K562 (cell line): ENCODE results near the gene ZNF33A. TPM values are rescaled to one million over a fixed set of nuclear protein-coding genes. Genes with fewer than 3 reads are reported as not detected.

Experiments
- ATAC-seq: fragments of 200-7000 bp; cut with Tn5 transposase; 3 replicates; pipeline ENCODE4 v1.9.1; 2020; ENCODE audit warnings: moderate library complexity
- BruUV-seq: library from RNA; stranded (reverse); fragments of 400-500 nt; replicated peaks from 2 replicates; lab custom pipeline; 2021; lab: Mats Ljungman, UMichigan
- CTCF ChIA-PET: fragments of 300-600 bp; formaldehyde crosslinking; extraction: SDS; loops from one replicate; lab custom pipeline; 2021; ENCODE audit warnings: low intra/inter-chr PET ratio; lab: Yijun Ruan, JAX
- POLR2A ChIA-PET: fragments of 300-600, 350-650 bp; sonication (Branson Sonifier 250); formaldehyde crosslinking; extraction: SDS; loops from one replicate; lab custom pipeline; 2021; ENCODE audit warnings: antibody characterized with exemption, inconsistent platforms; lab: Yijun Ruan, JAX
- DNase-seq, 4 experiments: peaks; one replicate each; pipeline versions ENCODE4 v3.0.0 to v3.0.0-alpha.2; 2011 to 2018; ENCODE audit warnings: low spot score in 3 of 4, mixed read lengths in 3 of 4; ENCODE audit errors: extremely low read depth in 1 of 4
- FAIRE-seq: peaks from 2 replicates; lab custom pipeline; 2011; peaks lifted over from hg19 to GRCh38; lab: Jason Lieb, UNC
- H2AFZ ChIP-seq: 2 replicates; pipeline ENCODE4 v1.6.0; 2011; ENCODE audit warnings: low read depth, low read length, control low read depth, inconsistent platforms
- H3K27ac ChIP-seq: fragments of 200-600 bp; 3 replicates; pipeline ENCODE4 v1.8.0; 2011; ENCODE audit warnings: low read depth, mild to moderate bottlenecking, control low read depth, inconsistent platforms, low read length, moderate library complexity, mixed read lengths; ENCODE audit errors: extremely low read depth
- H3K27me3 ChIP-seq, 2 experiments: fragments of 300-600 bp in 1 of 2; 2 replicates in 1 of 2; 3 replicates in 1 of 2; pipeline versions ENCODE4 v1.6.0 to v1.8.0; 2011; ENCODE audit warnings: inconsistent platforms in 2 of 2, low read length in 2 of 2, mild to moderate bottlenecking in 1 of 2, mixed read lengths in 1 of 2, moderate library complexity in 1 of 2; ENCODE audit not compliant: control insufficient read depth in 2 of 2, insufficient read depth in 2 of 2
- H3K36me3 ChIP-seq: fragments of 300-600 bp; 3 replicates; pipeline ENCODE4 v1.8.0; 2011; ENCODE audit warnings: mild to moderate bottlenecking, low read length, inconsistent platforms; ENCODE audit not compliant: control insufficient read depth, insufficient read depth
- H3K4me1 ChIP-seq, 2 experiments: fragments of 200-600 bp in 1 of 2; replicated peaks in 1 of 2; 2 replicates in 1 of 2; 3 replicates in 1 of 2; pipeline versions ENCODE4 v1.5.1 to v1.8.0; 2011; ENCODE audit warnings: inconsistent platforms in 2 of 2, low read length in 2 of 2, mild to moderate bottlenecking in 1 of 2, mixed read lengths in 1 of 2, moderate library complexity in 1 of 2; ENCODE audit not compliant: control insufficient read depth in 2 of 2, insufficient read depth in 2 of 2
- H3K4me2 ChIP-seq: 2 replicates; pipeline ENCODE4 v1.6.1; 2011; ENCODE audit warnings: low read length, control low read depth, inconsistent platforms, mixed read lengths; ENCODE audit not compliant: insufficient read depth
- H3K4me3 ChIP-seq: fragments of 200-600 bp; sonication (generic), shearing (Covaris generic); 2 replicates; pipeline ENCODE4 v1.5.1; 2016; ENCODE audit warnings: control low read depth, inconsistent platforms
- H3K79me2 ChIP-seq: fragments of 200-600 bp; 3 replicates; pipeline ENCODE4 v1.8.0; 2011; ENCODE audit warnings: low read length, inconsistent platforms; ENCODE audit not compliant: control insufficient read depth, insufficient read depth
- H3K9ac ChIP-seq, 2 experiments: 2 replicates each; pipeline versions ENCODE4 v1.6.0 to v1.6.1; 2011; ENCODE audit warnings: low read depth in 2 of 2, low read length in 2 of 2, control low read depth in 1 of 2, inconsistent platforms in 1 of 2, mild to moderate bottlenecking in 1 of 2, mixed read lengths in 1 of 2; ENCODE audit not compliant: insufficient read depth in 1 of 2
- H3K9me1 ChIP-seq: one replicate; pipeline ENCODE4 v1.6.0; 2011; ENCODE audit warnings: inconsistent platforms, mild to moderate bottlenecking, low read length, moderate library complexity; ENCODE audit not compliant: control insufficient read depth, insufficient read depth
- H3K9me3 ChIP-seq: replicated peaks from 2 replicates; pipeline ENCODE4 v1.5.1; 2011; ENCODE audit warnings: low read depth, low read length, inconsistent platforms; ENCODE audit not compliant: control insufficient read depth, insufficient read depth
- H4K20me1 ChIP-seq: replicated peaks from 2 replicates; pipeline ENCODE4 v1.6.1; 2011; ENCODE audit warnings: low read length, inconsistent platforms, mixed read lengths; ENCODE audit not compliant: control insufficient read depth, insufficient read depth
- ARID1B ChIP-seq: fragments of 450-650 bp; IDR thresholded peaks from 2 replicates; pipeline ENCODE4 v1.6.1; 2016; ENCODE audit warnings: antibody characterized with exemption, mild to moderate bottlenecking, inconsistent platforms
- BRF2 ChIP-seq: IDR thresholded peaks from 3 replicates; pipeline ENCODE4 v1.6.1; 2011; ENCODE audit warnings: borderline replicate concordance, mild to moderate bottlenecking; ENCODE audit not compliant: insufficient read length, insufficient read depth
- CAMTA2 ChIP-seq: fragments of 250-450 bp; sonication (Bioruptor Pico); conservative IDR thresholded peaks from 2 replicates; pipeline ENCODE4 v1.5.1; 2022
- CBX2 ChIP-seq: fragments of 200-600 bp; sonication (generic); IDR thresholded peaks from one replicate; pipeline ENCODE4 v1.6.1; 2012; ENCODE audit warnings: mild to moderate bottlenecking, low read length, inconsistent platforms; ENCODE audit not compliant: insufficient read depth, poor library complexity, severe bottlenecking
- E2F3 ChIP-seq: fragments of 250-450 bp; sonication (Bioruptor Pico); IDR thresholded peaks from 2 replicates; pipeline ENCODE4 v1.4.0; 2020; ENCODE audit warnings: mild to moderate bottlenecking
- EZH2 ChIP-seq: IDR thresholded peaks from 2 replicates; pipeline ENCODE4 v1.6.1; 2012; ENCODE audit warnings: low read depth, mild to moderate bottlenecking, inconsistent platforms, low read length, borderline replicate concordance
- HBP1 ChIP-seq: fragments of 450-650 bp; formaldehyde crosslinking; IDR thresholded peaks from 2 replicates; pipeline ENCODE4 v1.4.0; 2022; ENCODE audit warnings: missing genetic modification characterization
- HCFC1 ChIP-seq: IDR thresholded peaks from 2 replicates; pipeline ENCODE4 v1.6.1; 2012; ENCODE audit warnings: low read depth, low read length, improper control_type of control experiment
- HNRNPK ChIP-seq: fragments of 200-400 bp; formaldehyde crosslinking; IDR thresholded peaks from one replicate; pipeline ENCODE4 v1.6.1; 2018; ENCODE audit warnings: mild to moderate bottlenecking, low read depth, low read length; ENCODE audit not compliant: poor library complexity, severe bottlenecking
- HSF4 ChIP-seq: fragments of 250-450 bp; sonication (Bioruptor Pico); IDR thresholded peaks from 2 replicates; pipeline ENCODE4 v2.1.2; 2022; ENCODE audit warnings: mild to moderate bottlenecking, moderate library complexity, borderline replicate concordance
- PKNOX1 ChIP-seq: fragments of 450-650 bp; IDR thresholded peaks from 2 replicates; pipeline ENCODE4 v1.6.1; 2016
- POLR3A ChIP-seq: IDR thresholded peaks from 2 replicates; pipeline ENCODE4 v1.6.1; 2011; ENCODE audit warnings: borderline replicate concordance, mild to moderate bottlenecking, moderate library complexity; ENCODE audit not compliant: insufficient read length, insufficient read depth; ENCODE audit errors: extremely low read depth
- RAD21 ChIP-seq, 2 experiments: fragments of 250-450 bp in 1 of 2; fragments of 450-650 bp in 1 of 2; sonication (Bioruptor Pico) in 1 of 2; formaldehyde crosslinking in 1 of 2; IDR thresholded peaks in 1 of 2; conservative IDR thresholded peaks in 1 of 2; 2 replicates each; pipeline versions ENCODE4 v1.4.0 to v1.8.0; 2020 to 2022; ENCODE audit warnings: mild to moderate bottlenecking in 2 of 2, moderate library complexity in 1 of 2
- SMARCA4 ChIP-seq: fragments of 450-650 bp; IDR thresholded peaks from 2 replicates; pipeline ENCODE4 v1.6.1; 2016
- STAT5B ChIP-seq: fragments of 250-450 bp; sonication (Bioruptor Pico); IDR thresholded peaks from 2 replicates; pipeline ENCODE4 v1.8.0; 2021; ENCODE audit warnings: mild to moderate bottlenecking, inconsistent platforms
- ZFPM2 ChIP-seq: fragments of 250-450 bp; sonication (Bioruptor Pico); IDR thresholded peaks from 2 replicates; pipeline ENCODE4 v1.5.1; 2022; ENCODE audit warnings: mild to moderate bottlenecking
- ZNF175 ChIP-seq: fragments of 200-800 bp; sonication (Bioruptor generic); IDR thresholded peaks from 2 replicates; pipeline ENCODE4 v1.6.1; 2016; ENCODE audit warnings: low read depth, mild to moderate bottlenecking, missing genetic modification characterization, missing compliant biosample characterization
- ZNF41 ChIP-seq: fragments of 250-450 bp; sonication (Bioruptor Pico); conservative IDR thresholded peaks from 2 replicates; pipeline ENCODE4 v1.4.0; 2020; ENCODE audit warnings: mild to moderate bottlenecking
- ZNF444 ChIP-seq: fragments of 250-450 bp; sonication (Bioruptor Pico); IDR thresholded peaks from 2 replicates; pipeline ENCODE4 v1.4.0; 2020; ENCODE audit warnings: mild to moderate bottlenecking, moderate library complexity
- WGBS: fragments of 100-300 bp; shearing (Covaris generic); methylation state at CpG from one replicate; pipeline ENCODE4 v1.1.6; 2016; ENCODE audit warnings: low coverage, mixed read lengths; ENCODE audit not compliant: insufficient coverage; ENCODE audit errors: missing lambda C conversion rate; 5-methylcytosine and 5-hydroxymethylcytosine counted together
- in situ Hi-C: fragments of 300-500 bp; cut with MboI; formaldehyde crosslinking; loops from 4 replicates; pipeline ENCODE4 v1.15.0; 2018; ENCODE audit warnings: inconsistent platforms, mixed read lengths
- intact Hi-C: fragments of 100-400 bp; cut with micrococcal nuclease; formaldehyde crosslinking; loops from 2 replicates; pipeline ENCODE4 v1.14.2; 2022
- polyA plus RNA-seq, 8 experiments: library from polyadenylated mRNA; depleted of rRNA in 4 of 8; stranded (reverse) in 5 of 8; unstranded in 3 of 8; fragments of >200 nt; fragmentation: Nextera tagmentation in 2 of 8; fragmentation: Illumina TruSeq in 1 of 8; extraction: Ambion mirVana in 2 of 8; extraction: Trizol in 1 of 8; gene quantifications; 2 replicates each; pipeline versions ENCODE4 v1.2.1 to v1.2.3, GENCODE V29; 2011 to 2014; ENCODE audit warnings: inconsistent platforms in 1 of 8, missing spikeins in 1 of 8
- total RNA-seq, 7 experiments: library from RNA; depleted of rRNA in 6 of 7; stranded (reverse); fragments of >200 nt in 6 of 7; fragmentation: Illumina TruSeq in 2 of 7; extraction: Trizol in 2 of 7; gene quantifications; 2 replicates each; pipeline versions ENCODE4 v1.2.1 to v1.2.3, GENCODE V29; 2011 to 2021; ENCODE audit warnings: low replicate concordance in 1 of 7

The ZNF33A gene
- total and polyA plus RNA-seq, 9 of the 15 experiments (the other 6 are each of a cell fraction or from before 2014, with no cell fraction given), result 8.1 to 27.5 (median 16.4) TPM

- no peak overlapping the region for H3K4me3 ChIP-seq
- no peaks in the 10 kb centered on the region for H3K9me1 ChIP-seq
- 87% methylated on average over 3 of the region's 3 CpGs for WGBS
- no peak overlapping the region for H3K9ac ChIP-seq
- intact Hi-C loops, result no loop called here
- H3K4me2 ChIP-seq, result no peak overlapping the region
- no peaks in the 10 kb centered on the region; the same call in 2 of the 3 replicates for H3K79me2 ChIP-seq
- FAIRE-seq (no peak), DNase-seq (no peak), ATAC-seq (no peak)
- no peaks in the 10 kb centered on the region for H3K27me3 ChIP-seq
- H3K36me3 ChIP-seq, result peaks cover 43% of the 10 kb centered on the region; the same call in 2 of the 3 replicates
- TF ChIP-seq RAD21 (CRISPR knock-in tag; conservative IDR thresholded peaks at IDR 0.05 in 1 of 2, IDR thresholded peaks at IDR 0.05 in 1 of 2) (no peak), STAT5B (CRISPR knock-in tag) (no peak), ZNF444 (CRISPR knock-in tag) (no peak), HCFC1 (no peak), ARID1B (no peak), HNRNPK (no peak), EZH2 (no peak), ZNF175 (no peak), ZFPM2 (CRISPR knock-in tag) (no peak), CAMTA2 (CRISPR knock-in tag) (no peak), E2F3 (CRISPR knock-in tag) (no peak), ZNF41 (no peak), CBX2 (no peak), PKNOX1 (no peak), BRF2 (no peak), HBP1 (no peak), HSF4 (CRISPR knock-in tag) (no peak), POLR3A (no peak), SMARCA4 (no peak)
- peaks cover 10% of the 10 kb centered on the region for H3K9me3 ChIP-seq
- H4K20me1 ChIP-seq, result no peaks in the 10 kb centered on the region
- ChIA-PET CTCF (no interaction called here), POLR2A (no interaction called here)
- in situ Hi-C loops, result no loop called here
- no TSS peak for BruUV-seq
- H3K4me1 ChIP-seq, result no peaks in the 10 kb centered on the region
- no peak overlapping the region for H2AFZ ChIP-seq
- H3K27ac ChIP-seq, result no peak overlapping the region
Measured at GRCh38 chr10:38103756-38104155, 93.3 kb downstream of the ZNF33A start.
